IMR-90 (cell line): ENCODE data around the gene ZNF662.

ENCODE experiments used
- MAZ ChIP-seq: IDR thresholded peaks from 2 replicates; pipeline ENCODE4 v1.6.1; 2012; ENCODE audit warnings: low read depth, mild to moderate bottlenecking, low read length, improper control_type of control experiment, moderate library complexity, borderline replicate concordance
- POLR2A ChIP-seq: IDR thresholded peaks from 2 replicates; pipeline ENCODE4 v1.6.1; 2012; ENCODE audit warnings: mild to moderate bottlenecking, low read depth, low read length
- RCOR1 ChIP-seq: IDR thresholded peaks from 2 replicates; pipeline ENCODE4 v1.6.1; 2012; ENCODE audit warnings: mild to moderate bottlenecking, low read length, improper control_type of control experiment; ENCODE audit not compliant: insufficient replicate concordance
- SMC3 ChIP-seq: fragments of 150-350 bp; IDR thresholded peaks from 2 replicates; pipeline ENCODE4 v1.6.1; 2016; ENCODE audit warnings: low read depth, mild to moderate bottlenecking, antibody characterized with exemption, low read length, moderate library complexity
- TF ChIP-seq, protein P1 (sequence below): conservative IDR thresholded peaks from 2 replicates; pipeline ENCODE4 v1.5.1; 2012; ENCODE audit warnings: mild to moderate bottlenecking, low read depth, low read length, improper control_type of control experiment

DNA sequence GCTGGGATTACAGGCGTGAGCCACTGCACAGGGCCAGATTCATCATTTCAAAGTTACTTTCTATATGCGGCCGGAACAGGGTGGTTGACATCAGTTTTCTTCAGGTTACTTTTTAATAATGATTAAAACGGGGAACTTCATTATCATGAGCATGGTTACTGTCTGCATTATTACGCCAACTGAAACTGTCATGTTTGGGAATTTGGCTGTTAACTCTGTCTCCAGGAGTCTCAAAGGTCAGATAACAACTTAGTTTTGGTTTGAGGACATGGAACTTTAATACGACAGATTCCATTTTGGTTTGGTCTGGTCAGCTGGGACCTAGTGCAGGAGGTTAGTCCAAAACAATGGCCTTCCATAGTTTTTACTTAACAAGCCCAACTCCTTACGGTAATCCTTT is 38.8 kb upstream of the ZNF662 start:
- TF ChIP-seq, protein P1, sequence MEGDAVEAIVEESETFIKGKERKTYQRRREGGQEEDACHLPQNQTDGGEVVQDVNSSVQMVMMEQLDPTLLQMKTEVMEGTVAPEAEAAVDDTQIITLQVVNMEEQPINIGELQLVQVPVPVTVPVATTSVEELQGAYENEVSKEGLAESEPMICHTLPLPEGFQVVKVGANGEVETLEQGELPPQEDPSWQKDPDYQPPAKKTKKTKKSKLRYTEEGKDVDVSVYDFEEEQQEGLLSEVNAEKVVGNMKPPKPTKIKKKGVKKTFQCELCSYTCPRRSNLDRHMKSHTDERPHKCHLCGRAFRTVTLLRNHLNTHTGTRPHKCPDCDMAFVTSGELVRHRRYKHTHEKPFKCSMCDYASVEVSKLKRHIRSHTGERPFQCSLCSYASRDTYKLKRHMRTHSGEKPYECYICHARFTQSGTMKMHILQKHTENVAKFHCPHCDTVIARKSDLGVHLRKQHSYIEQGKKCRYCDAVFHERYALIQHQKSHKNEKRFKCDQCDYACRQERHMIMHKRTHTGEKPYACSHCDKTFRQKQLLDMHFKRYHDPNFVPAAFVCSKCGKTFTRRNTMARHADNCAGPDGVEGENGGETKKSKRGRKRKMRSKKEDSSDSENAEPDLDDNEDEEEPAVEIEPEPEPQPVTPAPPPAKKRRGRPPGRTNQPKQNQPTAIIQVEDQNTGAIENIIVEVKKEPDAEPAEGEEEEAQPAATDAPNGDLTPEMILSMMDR: no peak
- TF ChIP-seq RCOR1 (no peak), SMC3 (no peak), MAZ (no peak), POLR2A (no peak)
